Stimulated activated CD8-positive, alpha-beta memory T cell treated with anti-CD3 and anti-CD28 coated beads, Interleukin-4, amount 100 ng/mL, for 48 hours (primary cell): Measurements from ENCODE around the gene AFG3L2.
"Not testable (repeated sequence)": the region's sequence is repeated elsewhere in the genome, so short reads cannot be mapped to it uniquely, and the experiment has no call there.

Experiments used
- DNase-seq: peaks from one replicate; pipeline ENCODE4 v3.0.0-alpha.2; 2020

AFG3L2 gene

GRCh38 chr18:12376754-12377555 is at the start of gene AFG3L2:
AFG3L2 (minus strand) TSS chr18:12377227; CDS start chr18:12377082, 145 bp downstream.
- DNase-seq: peak; percentile 100

- DNase-seq: no peak
These were observed 47.2 kb upstream of the AFG3L2 start for GRCh38 chr18:12424252-12424651.

DNA sequence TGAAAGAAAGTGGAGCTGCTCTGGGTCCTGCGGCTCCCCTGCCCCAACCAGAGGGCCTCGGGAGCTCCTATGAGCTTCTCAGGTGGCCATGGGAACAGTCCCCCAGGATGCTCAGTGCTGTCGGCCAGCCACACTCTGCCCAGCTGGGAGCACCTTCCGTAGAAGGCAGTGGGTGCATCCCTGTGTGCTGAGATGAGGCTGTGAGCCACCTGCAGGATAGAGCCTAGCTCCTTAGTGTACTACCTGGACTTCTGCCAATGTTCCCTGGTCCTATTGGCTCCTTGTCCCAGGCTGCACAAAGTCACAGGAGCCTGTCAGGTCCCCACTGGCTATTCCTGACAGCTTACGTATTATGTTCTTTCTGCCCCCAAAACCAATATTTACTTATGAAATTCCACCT is 46.8 kb upstream of the AFG3L2 start:
- DNase-seq: no peak

DNA sequence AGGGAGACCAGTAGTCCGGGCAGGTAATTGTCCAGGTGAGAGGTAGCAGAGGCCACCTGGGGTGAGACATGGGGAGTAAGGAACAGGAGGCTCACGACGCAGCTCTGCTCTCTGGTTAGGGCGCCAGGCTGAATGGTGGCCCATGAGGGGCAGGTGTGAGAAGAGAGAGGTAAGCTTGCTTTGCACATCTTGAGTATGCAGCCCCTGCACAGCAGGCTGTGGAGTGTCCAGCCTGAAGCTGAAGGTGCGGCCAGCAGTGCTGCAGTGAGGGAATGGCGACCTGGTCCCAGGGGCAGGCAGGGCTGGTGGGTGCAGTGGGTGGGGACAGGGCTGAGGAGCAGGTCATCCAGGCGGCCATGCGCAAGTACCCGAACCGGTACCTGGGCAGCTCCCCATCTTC is 46.4 kb upstream of the AFG3L2 start:
- DNase-seq: no peak

- DNase-seq: no peak
These were observed 45.9 kb upstream of the AFG3L2 start for GRCh38 chr18:12422936-12423335.

GRCh38 chr18:12421732-12422131 is 44.7 kb upstream of the AFG3L2 start:
- DNase-seq: no peak

DNA sequence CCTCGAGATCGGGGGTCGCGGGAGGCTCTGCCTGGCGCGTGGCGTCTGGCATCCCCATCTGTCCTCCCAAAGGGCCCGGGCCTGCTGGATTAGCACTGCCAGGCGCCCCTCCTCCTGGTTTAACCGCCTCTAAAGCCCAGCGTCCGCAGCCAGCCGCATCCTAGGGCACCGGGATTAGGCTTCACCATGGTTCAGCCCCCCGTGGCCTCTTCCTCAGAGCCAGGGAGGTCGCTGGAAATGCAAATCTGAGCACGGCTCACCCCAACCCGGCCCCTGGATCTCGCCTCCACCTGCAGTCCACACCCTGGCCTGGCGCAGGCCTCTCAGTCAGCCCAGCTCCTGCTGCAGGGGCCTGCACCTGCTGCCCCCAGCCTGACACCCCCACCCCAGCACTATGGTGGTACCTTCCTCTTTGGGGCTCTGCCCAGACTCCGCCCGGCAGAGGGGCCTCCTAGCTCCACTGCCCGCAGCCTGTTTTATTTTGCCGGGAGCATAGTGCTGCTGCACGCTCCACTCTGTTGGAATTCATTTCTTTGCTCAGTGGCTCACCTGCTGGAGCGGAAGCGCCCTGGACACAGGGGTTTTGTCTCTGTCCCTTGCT is 43.9 kb upstream of the AFG3L2 start:
- no peak for DNase-seq

GRCh38 chr18:12417687-12418086 is 40.7 kb upstream of the AFG3L2 start:
- DNase-seq: no peak

GRCh38 chr18:12416098-12416729 is 39.2 kb upstream of the AFG3L2 start:
- DNase-seq: no peak

- no peak for DNase-seq
These were observed 34.4 kb upstream of the AFG3L2 start for GRCh38 chr18:12411456-12411855.

DNA sequence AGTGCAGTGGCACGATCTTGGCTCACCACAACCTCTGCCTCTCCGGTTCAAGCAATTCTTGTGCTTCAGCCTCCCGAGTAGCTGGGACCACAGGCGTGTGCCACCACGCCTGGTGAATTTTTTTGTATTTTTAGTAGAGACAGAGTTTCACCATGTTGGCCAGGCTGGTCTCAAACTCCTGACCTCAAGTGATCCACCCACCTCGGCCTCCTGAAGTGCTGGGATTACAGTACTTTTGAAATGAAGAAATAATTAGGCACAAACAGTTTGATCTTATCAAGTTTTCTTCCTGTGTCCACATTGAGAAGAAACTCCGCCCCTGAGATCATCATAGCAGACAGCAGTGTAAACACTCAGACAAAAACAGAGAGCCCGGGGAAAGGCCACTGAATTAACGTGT is 33.7 kb upstream of the AFG3L2 start:
- DNase-seq: not testable (repeated sequence)

DNA sequence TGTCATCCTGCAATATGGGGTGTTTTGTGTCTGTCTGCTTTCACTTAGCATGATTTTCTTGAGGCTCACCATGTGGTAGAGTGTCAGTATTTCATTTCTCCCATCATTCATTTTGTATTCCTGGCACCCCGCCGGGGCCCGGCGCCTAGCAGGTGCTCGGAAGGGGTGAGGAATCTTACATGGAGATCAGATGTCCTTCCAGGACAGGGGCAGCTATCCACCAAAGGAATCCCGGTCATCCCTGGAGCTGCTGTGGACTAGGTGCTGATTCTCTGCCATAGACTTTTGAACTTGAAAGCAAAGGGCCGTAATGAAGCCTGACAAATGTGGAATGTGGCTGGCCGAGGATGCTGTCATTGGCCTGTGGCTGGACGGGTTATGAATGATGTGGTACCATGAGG is 33.1 kb upstream of the AFG3L2 start:
- DNase-seq: no peak

DNA sequence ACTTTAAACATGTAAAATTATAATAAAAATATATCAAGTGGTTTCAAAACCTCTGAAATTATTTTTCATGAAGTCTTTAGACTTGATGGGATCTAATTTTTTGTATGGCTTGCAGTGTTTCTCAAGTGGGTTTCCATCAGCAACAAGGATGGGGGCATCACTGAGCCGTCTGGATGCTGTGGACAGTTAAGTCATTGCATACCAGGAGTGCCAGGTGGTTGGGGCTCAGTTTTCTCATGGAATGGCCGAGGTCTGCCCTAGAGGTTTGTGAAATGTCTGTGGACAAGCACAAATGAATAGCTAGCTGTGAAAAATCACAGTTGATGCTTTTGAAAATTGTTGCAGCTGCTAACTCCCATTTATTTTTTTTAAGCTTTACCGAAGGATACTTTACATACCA is 32.4 kb upstream of the AFG3L2 start:
- DNase-seq: no peak

GRCh38 chr18:12408247-12408869 is 31.3 kb upstream of the AFG3L2 start:
- DNase-seq: peak; percentile 42

DNA sequence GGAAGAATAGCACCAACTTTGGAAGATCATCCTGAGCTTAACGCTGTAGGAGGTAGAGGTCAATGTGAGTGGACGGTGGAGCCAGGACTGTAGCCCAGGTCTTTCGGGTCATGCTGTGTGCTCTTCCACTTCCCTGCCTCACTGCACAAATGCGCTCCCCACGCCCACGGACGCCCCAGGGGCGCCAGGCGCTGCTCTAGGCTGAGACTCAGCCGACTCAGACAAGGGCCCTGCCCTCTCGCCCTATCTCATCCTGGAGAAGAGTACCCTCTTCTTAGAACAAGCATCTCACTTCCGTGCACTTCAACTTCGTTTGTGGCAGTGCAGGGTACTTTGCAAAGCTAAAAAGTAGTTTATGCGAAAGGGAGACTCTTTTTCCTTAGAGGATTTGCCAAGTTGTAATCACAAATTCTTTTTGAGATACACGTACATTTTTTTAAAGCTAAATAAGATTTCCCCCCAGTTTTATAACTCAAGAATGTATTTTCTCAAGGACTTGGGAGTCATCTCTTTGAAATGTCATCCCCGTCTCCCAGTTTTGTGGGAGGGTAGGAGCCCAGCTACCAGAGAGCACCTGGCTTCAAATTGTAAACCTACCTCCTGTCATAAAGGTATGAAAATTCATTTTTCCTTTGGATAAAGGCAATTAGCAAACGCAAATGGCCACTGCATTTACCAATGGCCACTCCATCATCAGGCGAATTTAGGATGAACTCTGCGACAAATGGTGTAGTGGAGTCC is 29.5 kb upstream of the AFG3L2 start:
- peak; percentile 33 for DNase-seq

GRCh38 chr18:12405066-12405465 is 28.0 kb upstream of the AFG3L2 start:
- DNase-seq: no peak

DNA sequence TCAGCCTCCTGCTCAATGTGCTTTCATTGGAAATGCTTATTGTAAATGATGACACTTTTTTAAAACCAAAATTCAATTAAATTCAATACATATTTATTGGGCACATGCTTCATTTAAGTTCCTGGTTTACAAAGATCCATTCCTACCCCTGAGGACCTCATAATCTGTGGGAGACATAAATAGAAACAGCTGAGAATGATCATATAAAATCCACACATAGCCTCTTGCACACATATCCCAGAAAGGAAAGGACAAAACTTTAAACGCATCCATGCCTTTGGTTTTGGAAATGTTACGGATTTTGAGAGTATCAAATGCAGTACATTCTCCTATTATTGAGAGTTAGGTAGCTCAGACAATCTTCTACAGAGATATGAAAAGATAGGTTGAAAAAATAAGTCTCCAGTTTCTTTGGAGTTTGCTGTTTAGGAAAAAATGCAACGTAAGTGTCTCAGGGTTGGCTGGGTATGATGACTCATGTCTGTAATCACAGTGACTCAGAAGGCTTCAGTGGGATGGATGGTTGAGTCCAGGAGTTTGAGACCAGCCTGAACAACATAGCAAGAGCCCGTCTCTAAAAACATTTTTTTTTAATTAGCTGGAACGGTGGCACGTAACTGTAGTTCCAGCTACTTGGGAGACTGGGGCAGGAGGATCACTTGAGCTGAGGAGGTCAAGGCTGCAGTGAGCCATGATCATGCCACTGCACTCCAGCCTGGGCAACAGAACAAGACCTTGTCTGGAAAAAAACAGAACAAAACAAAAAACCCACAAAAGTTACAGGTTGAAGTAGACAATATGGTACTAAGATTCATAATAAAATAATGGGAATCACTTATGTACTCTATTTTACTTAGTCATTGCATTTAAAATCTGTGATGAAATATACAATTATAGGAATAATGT is 26.8 kb upstream of the AFG3L2 start:
- no peak for DNase-seq

DNA sequence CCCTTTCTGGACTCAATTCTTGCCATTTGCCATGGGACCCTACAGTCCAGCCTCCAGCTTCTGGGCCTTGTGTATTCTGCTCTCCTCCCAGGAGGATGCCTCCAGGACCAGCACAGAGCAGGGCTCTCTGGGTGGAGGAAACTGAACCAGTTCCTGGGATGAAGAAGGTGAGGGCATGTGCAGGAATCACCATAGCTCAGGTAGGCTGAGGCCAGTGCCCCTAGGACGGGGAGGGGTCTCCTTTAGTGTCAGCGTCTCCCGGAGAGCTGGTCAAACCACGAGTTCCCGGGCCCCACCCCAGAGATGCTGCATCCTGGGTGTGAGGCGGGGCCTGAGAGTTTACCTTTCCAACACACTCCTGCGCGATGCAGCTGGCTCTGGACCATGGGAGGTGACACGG is 24.9 kb upstream of the AFG3L2 start:
- no peak for DNase-seq

DNA sequence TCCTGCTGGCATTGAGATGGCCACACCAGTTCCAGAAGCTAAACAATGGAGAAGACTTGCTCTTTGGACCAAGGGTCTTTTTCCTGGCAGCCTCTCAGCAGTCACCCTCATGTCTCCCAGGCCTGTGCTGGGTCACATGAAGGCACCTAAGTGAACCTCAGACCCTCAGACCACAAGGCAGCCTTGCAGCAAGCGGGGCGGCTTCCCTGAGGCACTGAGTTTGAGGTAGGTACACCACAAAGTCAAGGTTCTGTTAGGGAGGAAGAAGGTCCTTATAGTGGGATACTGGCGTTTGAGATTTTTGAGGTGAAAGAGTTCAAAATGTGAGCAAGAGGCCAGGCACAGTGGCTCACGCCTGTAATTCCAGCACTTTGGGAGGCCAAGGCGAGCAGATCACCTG is 22.2 kb upstream of the AFG3L2 start:
- DNase-seq: no peak

DNA sequence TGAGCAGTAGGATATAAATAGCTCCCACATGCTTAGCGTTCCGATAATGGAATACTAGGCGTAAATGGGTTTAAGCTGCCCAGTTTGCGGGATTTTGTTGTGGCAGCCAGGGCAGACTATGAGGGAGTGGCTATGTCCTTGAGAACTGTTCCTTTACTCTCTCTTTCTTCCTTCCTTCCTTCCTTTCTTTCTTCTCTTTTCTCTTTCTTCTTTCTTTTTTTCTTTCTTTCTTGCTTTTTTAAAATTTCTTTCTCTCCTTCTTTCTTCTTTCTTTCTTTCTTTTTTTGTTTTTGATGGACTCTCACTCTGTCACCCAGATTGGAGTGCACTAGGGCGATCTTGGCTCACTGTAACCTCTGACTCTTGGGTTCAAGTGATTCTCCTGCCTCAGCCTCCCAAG is 21.6 kb upstream of the AFG3L2 start:
- no peak for DNase-seq

- no peak for DNase-seq
These were observed 20.8 kb upstream of the AFG3L2 start for GRCh38 chr18:12397793-12398192.

DNA sequence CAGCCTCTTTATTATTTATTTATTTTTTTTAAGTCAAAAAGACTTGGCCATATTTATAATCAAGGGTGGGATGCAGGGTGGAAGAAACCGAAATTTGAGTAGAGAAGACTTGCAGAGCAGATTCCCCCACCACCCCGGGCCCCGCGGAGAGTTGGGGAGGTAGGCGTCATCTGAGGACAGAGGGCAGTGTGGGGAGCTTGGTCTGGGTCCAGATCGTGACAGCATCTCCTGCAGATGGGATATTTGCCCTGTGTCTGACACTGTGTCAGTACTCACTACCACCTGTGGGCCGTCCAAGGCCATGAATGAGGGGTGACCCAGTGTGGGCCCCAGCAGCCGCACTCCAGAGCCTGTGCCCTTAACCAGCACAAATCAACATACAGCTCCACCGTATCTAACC is 20.2 kb upstream of the AFG3L2 start:
- DNase-seq: no peak
